OCI-LY1 (cell line): Measurements from ENCODE around the gene FIGLA.

ENCODE experiments used
- CTCF ChIP-seq: fragments of 200-600 bp; sonication (generic), shearing (Covaris generic); IDR thresholded peaks from 2 replicates; pipeline ENCODE4 v1.5.1; 2017; ENCODE audit warnings: mild to moderate bottlenecking, antibody characterized with exemption, low read length, moderate library complexity, mixed read lengths
- EZH2 ChIP-seq: fragments of 200-600 bp; sonication (generic), shearing (Covaris generic); IDR thresholded peaks from 2 replicates; pipeline ENCODE4 v1.8.0; 2017; ENCODE audit warnings: borderline replicate concordance, mixed run types, mild to moderate bottlenecking, antibody characterized with exemption, low read length, moderate library complexity, mixed read lengths

GRCh38 chr2:70768590-70769085, 21.8 kb downstream of the FIGLA start:
- TF ChIP-seq CTCF (no peak), EZH2 (no peak)
